ENCODE measurements around the gene SYNE1.

- TF ChIP-seq CTCF (IDR thresholded peaks at IDR 0.05) (no peak), POLR2A (IDR thresholded peaks at IDR 0.05) (no peak)
These were observed 38.1 kb downstream of the SYNE1 start for GRCh38 chr6:152598901-152599537.

Measured in heart left ventricle (tissue), 13 donors.